Smooth muscle cell (in vitro differentiated cells): Measurements from ENCODE around the gene DACT1. TPM values are rescaled to one million over a fixed set of nuclear protein-coding genes. Genes with fewer than 3 reads are reported as not detected.
A peak's percentile ranks its signal among the peaks of the same experiment; 100 is the strongest.

Source experiments
- DNase-seq: peaks from one replicate; lab custom pipeline; 2025; ENCODE audit not compliant: unreplicated experiment; lab: John Stamatoyannopoulos, UW
- H2AFZ ChIP-seq: fragments of 200-600 bp; sonication (generic); 2 replicates; pipeline ENCODE4 v1.6.0; 2016; ENCODE audit warnings: antibody characterized with exemption, low read depth, mild to moderate bottlenecking
- H3F3A ChIP-seq: fragments of 200-600 bp; sonication (generic); 2 replicates; pipeline ENCODE4 v1.6.0; 2017; ENCODE audit warnings: antibody characterized with exemption, low read depth
- H3K27ac ChIP-seq: fragments of 200-600 bp; sonication (generic); 2 replicates; pipeline ENCODE4 v1.5.1; 2016; ENCODE audit warnings: low read depth, mild to moderate bottlenecking
- H3K27me3 ChIP-seq: fragments of 200-600 bp; sonication (generic); 2 replicates; pipeline ENCODE4 v1.6.1; 2016; ENCODE audit warnings: low read depth, mild to moderate bottlenecking
- H3K36me3 ChIP-seq: fragments of 200-600 bp; sonication (generic); 2 replicates; pipeline ENCODE4 v1.5.1; 2016; ENCODE audit warnings: low read depth
- H3K4me1 ChIP-seq: fragments of 200-600 bp; sonication (generic); 2 replicates; pipeline ENCODE4 v1.5.1; 2016; ENCODE audit warnings: low read depth
- H3K4me2 ChIP-seq: fragments of 200-600 bp; sonication (generic); 2 replicates; pipeline ENCODE4 v1.6.0; 2016; ENCODE audit warnings: mild to moderate bottlenecking
- H3K4me3 ChIP-seq: fragments of 200-600 bp; sonication (generic); 2 replicates; pipeline ENCODE4 v1.5.1; 2016; ENCODE audit warnings: mild to moderate bottlenecking
- H3K79me2 ChIP-seq: fragments of 200-600 bp; sonication (generic); 2 replicates; pipeline ENCODE4 v1.6.0; 2016; ENCODE audit warnings: low read depth, mild to moderate bottlenecking
- H3K9ac ChIP-seq: fragments of 200-600 bp; sonication (generic); 2 replicates; pipeline ENCODE4 v1.6.0; 2016; ENCODE audit warnings: low read depth
- H3K9me3 ChIP-seq: fragments of 200-600 bp; sonication (generic); replicated peaks from 2 replicates; pipeline ENCODE4 v1.5.1; 2016; ENCODE audit warnings: low read depth
- H4K20me1 ChIP-seq: fragments of 200-600 bp; sonication (generic); 2 replicates; pipeline ENCODE4 v1.6.0; 2016; ENCODE audit warnings: low read depth
- WGBS: methylation state at CpG from one replicate; pipeline ENCODE4 v1.1.7; 2016; ENCODE audit warnings: low lambda C conversion rate; 5-methylcytosine and 5-hydroxymethylcytosine counted together
- polyA plus RNA-seq: library from polyadenylated mRNA; unstranded; fragments of >200 nt; fragmentation: Nextera tagmentation; extraction: Ambion mirVana; gene quantifications from 2 replicates; pipeline ENCODE4 v1.2.1, GENCODE V29; 2016
- total RNA-seq: library from RNA; depleted of rRNA; stranded (reverse); fragments of >200 nt; gene quantifications from 2 replicates; pipeline ENCODE4 v1.2.3, GENCODE V29; 2014
- TF ChIP-seq, protein P1 (sequence below): fragments of 200-600 bp; sonication (generic); IDR thresholded peaks from 2 replicates; pipeline ENCODE4 v1.5.1; 2017; ENCODE audit warnings: borderline replicate concordance, mild to moderate bottlenecking, antibody characterized with exemption; ENCODE audit not compliant: insufficient read depth, poor library complexity, severe bottlenecking

Gene DACT1
- total and polyA plus RNA-seq, 2 experiments from 2014 or later: 91.4 to 92.4 TPM

DNA sequence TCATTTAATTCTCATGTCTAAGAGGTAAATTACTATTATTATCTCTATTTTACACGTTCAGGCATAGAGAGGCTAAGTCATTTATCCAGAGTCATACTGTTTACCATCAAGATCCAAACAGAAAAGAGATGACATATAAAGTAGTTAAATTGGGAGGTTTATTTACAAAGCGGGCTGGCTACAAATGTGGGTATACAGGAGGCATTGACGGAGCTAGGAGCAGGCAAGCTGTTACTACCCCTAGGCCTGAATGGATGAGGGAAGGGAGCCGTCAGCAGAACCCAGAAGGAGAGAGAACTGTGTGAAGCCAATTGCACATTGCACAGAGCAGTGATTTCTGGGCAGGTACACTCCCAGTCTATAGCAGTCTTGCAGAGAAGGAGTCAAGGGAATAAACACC, 39.8 kb downstream of the DACT1 start:
- 45% methylated on average over 4 of the region's 4 CpGs for WGBS

DNA sequence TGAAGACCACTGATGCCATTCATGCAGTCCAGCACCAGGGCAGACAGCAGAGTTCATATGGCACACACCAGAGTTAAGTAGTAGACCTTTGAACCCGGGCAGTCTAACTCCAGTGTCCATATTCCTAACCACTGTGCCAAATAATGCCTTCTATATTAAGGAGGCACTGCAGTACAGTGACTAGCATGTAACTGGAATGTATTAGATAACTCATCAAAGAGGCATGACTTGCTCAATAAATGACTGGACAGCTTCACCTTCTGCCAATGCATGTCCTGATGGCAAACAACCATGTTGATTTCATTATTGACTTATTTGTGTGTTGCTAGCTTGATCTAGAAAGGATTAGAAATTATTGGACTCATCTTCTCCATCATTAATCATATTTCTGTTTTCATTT, 40.2 kb downstream of the DACT1 start:
- H3K27ac ChIP-seq: no peak overlapping the region
- no peak overlapping the region for H3K4me2 ChIP-seq
- no peaks in the 10 kb centered on the region for H3K36me3 ChIP-seq
- 100% methylated on average over 1 of the region's 1 CpG for WGBS
- DNase-seq: no peak
- no peaks in the 10 kb centered on the region for H3K79me2 ChIP-seq
- peaks cover 3% of the 10 kb centered on the region for H3K4me1 ChIP-seq
- no peaks in the 10 kb centered on the region for H3K9me3 ChIP-seq
- H3F3A ChIP-seq: no peaks in the 10 kb centered on the region
- no peak overlapping the region for H3K4me3 ChIP-seq
- H4K20me1 ChIP-seq: no peaks in the 10 kb centered on the region
- no peaks in the 10 kb centered on the region for H3K27me3 ChIP-seq
- TF ChIP-seq, protein P1, sequence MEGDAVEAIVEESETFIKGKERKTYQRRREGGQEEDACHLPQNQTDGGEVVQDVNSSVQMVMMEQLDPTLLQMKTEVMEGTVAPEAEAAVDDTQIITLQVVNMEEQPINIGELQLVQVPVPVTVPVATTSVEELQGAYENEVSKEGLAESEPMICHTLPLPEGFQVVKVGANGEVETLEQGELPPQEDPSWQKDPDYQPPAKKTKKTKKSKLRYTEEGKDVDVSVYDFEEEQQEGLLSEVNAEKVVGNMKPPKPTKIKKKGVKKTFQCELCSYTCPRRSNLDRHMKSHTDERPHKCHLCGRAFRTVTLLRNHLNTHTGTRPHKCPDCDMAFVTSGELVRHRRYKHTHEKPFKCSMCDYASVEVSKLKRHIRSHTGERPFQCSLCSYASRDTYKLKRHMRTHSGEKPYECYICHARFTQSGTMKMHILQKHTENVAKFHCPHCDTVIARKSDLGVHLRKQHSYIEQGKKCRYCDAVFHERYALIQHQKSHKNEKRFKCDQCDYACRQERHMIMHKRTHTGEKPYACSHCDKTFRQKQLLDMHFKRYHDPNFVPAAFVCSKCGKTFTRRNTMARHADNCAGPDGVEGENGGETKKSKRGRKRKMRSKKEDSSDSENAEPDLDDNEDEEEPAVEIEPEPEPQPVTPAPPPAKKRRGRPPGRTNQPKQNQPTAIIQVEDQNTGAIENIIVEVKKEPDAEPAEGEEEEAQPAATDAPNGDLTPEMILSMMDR: no peak
- H2AFZ ChIP-seq: no peak overlapping the region
- no peak overlapping the region for H3K9ac ChIP-seq

More for the DNA sequence above, 39.8 kb downstream of the DACT1 start:
- Histone ChIP-seq H3K9ac (no peak overlapping the region), H3K4me1 (peaks cover 3% of the 10 kb centered on the region), H4K20me1 (no peaks in the 10 kb centered on the region), H3K27ac (peak overlapping the region; percentile 25), H3K27me3 (no peaks in the 10 kb centered on the region), H3K9me3 (no peaks in the 10 kb centered on the region), H3K36me3 (no peaks in the 10 kb centered on the region), H3K4me2 (peak overlapping the region; percentile 70), H3K79me2 (no peaks in the 10 kb centered on the region), H3K4me3 (no peak overlapping the region), H2AFZ (no peak overlapping the region), H3F3A (no peaks in the 10 kb centered on the region)
- TF ChIP-seq, protein P1: no peak
- no peak for DNase-seq

DNA sequence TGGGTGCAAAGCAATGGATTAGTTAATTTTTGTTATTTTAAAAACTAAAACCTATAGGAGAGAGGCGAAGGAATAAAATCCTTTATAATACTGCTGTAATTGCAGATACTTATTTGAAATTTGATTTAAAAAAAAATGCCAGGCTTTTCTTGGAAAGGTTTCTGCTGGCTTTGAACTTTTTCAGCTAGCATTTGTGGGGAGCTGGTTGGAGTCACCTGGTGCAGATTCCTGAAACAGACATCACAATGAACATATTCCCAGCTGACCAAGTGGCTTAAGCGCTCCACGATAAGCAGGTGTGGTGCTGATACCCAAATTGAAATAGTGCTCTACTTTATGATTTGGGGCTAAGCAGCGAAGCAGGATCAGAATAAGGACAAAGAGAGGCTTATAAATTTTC, 42.9 kb downstream of the DACT1 start:
- no peaks in the 10 kb centered on the region for H3K36me3 ChIP-seq
- TF ChIP-seq, protein P1: no peak
- no peaks in the 10 kb centered on the region for H3K79me2 ChIP-seq
- no peak overlapping the region for H3K4me3 ChIP-seq
- no peak overlapping the region for H3K27ac ChIP-seq
- no peaks in the 10 kb centered on the region for H3K9me3 ChIP-seq
- no peak for DNase-seq
- no peak overlapping the region for H3K9ac ChIP-seq
- H3K4me1 ChIP-seq: peaks cover 3% of the 10 kb centered on the region
- no peak overlapping the region for H3K4me2 ChIP-seq
- no peaks in the 10 kb centered on the region for H3F3A ChIP-seq
- H4K20me1 ChIP-seq: no peaks in the 10 kb centered on the region
- no peak overlapping the region for H2AFZ ChIP-seq
- no peaks in the 10 kb centered on the region for H3K27me3 ChIP-seq
- WGBS: 86% methylated on average over 4 of the region's 4 CpGs

DNA sequence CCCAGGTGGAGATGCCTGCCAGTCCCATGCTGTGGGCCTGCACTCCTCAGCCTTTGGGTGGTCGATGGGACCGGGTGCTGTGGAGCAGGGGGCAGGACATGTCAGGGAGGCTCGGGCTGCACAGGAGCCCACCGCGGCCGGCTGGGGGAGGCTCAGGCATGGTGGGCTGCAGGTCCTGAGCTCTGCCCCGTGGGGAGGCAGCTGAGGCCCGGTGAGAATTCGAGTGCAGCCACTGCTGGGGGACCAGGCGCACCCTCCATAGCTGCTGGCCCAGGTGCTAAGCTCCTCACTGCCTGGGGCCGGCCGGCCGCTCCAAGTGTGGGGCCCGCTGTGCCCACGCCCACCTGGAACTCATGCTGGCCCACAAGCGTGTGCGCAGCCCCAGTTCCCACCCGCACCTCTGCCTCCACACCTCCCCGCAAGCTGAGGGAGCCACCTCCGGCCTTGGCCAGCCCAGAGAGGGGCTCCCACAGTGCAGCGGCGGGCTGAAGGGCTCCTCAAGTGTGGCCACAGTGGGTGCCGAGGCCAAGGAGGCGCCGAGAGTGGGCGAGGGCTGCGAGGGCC, 49.6 kb downstream of the DACT1 start:
- H3K36me3 ChIP-seq: no peaks in the 10 kb centered on the region
- 92% methylated on average over 18 of the region's 27 CpGs for WGBS
- H3K9ac ChIP-seq: no peak overlapping the region

More for the DNA sequence above, 49.6 kb downstream of the DACT1 start:
- Histone ChIP-seq H3K27me3 (no peaks in the 10 kb centered on the region), H3K27ac (no peak overlapping the region), H3K9me3 (no peaks in the 10 kb centered on the region), H3K4me3 (no peak overlapping the region), H3F3A (no peaks in the 10 kb centered on the region), H3K79me2 (no peaks in the 10 kb centered on the region), H3K4me1 (no peaks in the 10 kb centered on the region), H4K20me1 (no peaks in the 10 kb centered on the region), H2AFZ (no peak overlapping the region), H3K4me2 (no peak overlapping the region)
- no peak for DNase-seq
- TF ChIP-seq, protein P1: no peak
